M059J (cell line): ENCODE measurements around the gene LYZL6. TPM values are rescaled to one million over a fixed set of nuclear protein-coding genes. Genes with fewer than 3 reads are reported as not detected.

ENCODE experiments used
- DNase-seq: peaks from one replicate; pipeline ENCODE4 v3.0.0-alpha.2; 2012; ENCODE audit warnings: low read depth
- total RNA-seq: library from RNA; depleted of rRNA; stranded (reverse); fragments of >200 nt; shearing (Covaris generic); gene quantifications from 2 replicates; pipeline ENCODE4 v1.2.3, GENCODE V29; 2014; rRNA removed

Gene LYZL6, protein sequence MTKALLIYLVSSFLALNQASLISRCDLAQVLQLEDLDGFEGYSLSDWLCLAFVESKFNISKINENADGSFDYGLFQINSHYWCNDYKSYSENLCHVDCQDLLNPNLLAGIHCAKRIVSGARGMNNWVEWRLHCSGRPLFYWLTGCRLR
- total RNA-seq = not detected in 2 replicates

DNA sequence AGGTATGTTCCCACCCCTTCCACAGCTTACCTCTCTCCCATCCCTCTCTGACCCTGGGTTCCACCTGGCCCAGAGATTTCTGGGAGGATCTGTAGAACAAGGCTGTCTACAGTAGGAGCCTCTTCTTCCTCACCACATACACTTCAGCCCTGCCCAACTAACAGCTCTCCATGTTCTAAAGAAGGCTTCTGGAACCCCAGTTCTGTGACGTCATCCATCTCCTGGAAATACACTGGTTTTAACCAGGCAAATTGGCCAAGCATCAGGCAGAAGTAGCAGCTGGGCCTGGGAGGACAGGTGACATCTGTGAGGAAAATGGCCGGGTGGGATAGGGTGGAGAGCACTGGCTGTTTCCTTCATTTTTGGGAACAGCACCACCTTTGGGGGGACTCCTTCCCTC is at the start of gene LYZL6:
TSS of gene LYZL6 (minus strand) at position 177 of the 400 bp plus-strand sequence. CDS start 4,357 bp downstream, outside the sequence.
- no peak for DNase-seq

DNA sequence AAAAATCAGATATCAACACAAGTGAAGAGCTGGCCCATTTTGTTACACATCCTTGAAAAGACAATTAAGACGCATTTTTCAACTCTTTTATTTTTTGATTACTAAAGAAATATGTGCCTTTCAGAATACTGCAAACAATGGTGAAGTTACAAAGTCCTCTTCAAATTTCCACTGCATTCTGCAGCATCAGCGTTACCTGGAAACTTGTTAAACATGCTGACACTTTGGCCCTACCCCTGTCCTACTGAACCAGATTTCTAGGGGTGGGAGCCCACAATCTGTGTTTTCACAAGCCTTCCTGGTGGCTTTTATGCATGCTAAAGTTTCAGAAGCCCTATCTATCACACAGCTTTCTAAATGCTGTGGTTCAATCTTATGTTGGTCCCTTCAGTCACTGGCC is 47.6 kb upstream of the LYZL6 start:
- DNase-seq = no peak

DNA sequence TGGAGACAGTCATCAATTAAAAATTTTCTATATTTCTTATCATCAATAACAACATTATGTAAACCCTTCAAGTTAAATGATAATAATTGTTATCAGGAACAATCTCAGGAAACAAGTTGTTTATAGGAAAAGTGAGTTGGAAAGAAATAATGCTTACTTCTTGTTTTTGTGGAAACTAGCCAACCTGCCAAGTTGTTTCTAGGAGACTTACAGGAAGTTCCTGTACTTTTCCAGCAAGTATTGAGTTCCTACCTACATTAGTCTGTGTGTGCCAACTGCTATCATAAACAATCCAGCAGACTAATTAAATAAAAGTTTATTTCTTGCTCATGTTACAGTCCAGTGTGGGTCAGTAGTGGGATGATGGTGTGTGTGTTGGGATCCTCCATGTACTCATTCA is 44.7 kb upstream of the LYZL6 start:
- peak; percentile 28 for DNase-seq

DNA sequence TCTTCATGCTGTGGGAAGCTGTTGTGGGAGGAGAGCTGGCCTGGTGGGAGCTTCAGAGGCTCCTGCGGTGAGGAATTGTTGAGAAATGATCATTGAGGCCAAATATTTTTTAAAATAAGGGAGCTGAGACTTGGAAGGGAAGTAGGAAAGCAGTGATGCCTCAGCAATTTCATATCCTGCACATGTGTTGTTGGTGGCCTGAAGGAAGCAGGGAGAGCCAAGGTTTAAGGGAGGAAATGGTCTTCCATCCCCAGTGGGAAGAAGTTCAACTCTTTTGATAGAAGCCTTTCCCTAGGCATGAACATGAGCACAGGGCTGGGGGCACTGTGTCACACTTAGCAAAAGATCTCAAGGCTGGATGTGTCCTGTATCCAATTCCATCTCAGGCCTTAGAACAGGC is 43.1 kb upstream of the LYZL6 start, which contains the start of gene CCL14:
TSS of gene CCL14 (minus strand) at position 87 of the 400 bp plus-strand sequence. CDS start at position 7, 80 bp downstream.
- DNase-seq = no peak

DNA sequence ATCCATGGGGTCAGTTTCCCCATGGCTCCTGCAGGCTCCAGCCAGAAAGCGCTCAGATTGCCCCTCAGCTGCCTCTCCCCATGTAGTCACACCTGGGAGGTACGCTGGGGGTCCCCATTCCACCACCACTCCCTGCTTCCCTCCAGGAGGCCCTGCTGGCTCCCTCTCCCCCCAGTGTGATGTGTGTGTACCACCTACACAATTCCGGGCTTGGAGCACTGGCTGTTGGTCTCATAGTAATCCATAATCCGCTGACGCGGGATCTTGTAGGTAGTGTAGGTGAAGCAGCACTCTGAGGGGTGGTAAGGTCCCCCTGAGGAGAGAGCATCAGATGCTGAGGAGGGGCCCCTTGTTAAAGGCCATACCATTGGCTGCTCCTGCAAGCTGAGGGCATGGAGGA is 40.6 kb upstream of the LYZL6 start:
- no peak for DNase-seq

DNA sequence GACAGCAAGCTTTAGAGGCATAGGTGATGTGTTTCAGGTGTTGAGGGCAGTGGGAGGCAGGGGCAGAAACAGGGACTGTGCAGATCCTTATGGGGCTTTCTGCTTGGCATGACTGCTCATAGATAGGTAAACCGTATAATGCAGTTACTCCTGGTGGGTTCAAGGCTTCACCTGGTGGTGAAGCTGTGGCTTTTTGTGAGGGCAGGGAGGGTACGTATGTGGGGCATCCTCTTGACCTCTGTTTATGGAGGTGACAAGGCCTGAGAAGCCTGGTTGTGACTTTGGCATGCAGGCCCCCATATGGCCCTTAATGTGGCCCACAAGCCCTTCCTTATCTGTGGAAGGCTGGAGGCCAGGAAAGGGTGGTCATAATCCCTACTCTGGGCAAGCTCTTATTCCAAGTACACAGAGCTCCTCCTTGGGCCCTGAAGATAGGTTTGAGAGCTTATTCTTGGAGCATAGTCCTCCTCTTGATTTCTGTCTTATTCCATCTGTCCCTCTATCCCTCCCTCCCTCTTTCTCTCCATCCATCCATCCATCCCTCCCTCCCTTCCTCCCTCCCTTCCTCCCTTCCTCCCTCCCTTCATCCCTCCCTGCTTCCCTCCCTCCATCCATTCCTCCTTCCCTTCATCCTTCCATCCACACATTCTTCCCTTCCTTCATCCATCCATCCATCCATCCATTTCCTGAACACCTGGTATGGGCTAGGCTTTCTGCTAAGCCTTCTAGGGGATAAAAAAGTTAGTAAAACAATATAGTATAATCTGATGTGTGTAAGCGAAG is 39.1 kb upstream of the LYZL6 start:
- DNase-seq = no peak

DNA sequence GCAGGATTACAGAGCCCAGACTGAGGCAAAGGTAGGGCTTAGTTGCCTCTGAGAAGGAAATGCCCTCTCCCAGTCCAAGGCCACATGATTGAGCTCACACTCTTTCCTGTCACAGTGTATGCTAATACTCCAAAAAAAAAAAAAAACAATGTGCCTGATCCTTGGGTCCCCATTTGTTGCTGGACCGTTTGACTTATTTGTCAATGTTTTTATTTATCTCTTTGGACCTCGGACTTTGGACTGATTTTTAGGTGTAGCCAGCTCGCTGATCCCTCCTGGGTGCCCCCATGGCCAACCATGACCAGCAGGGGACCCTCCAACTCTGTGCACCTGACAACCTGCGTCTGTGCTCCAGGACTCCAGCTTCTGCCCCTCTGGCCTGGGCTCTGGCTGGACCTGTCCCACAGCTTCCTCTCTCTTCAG is 38.4 kb upstream of the LYZL6 start:
- DNase-seq = no peak

DNA sequence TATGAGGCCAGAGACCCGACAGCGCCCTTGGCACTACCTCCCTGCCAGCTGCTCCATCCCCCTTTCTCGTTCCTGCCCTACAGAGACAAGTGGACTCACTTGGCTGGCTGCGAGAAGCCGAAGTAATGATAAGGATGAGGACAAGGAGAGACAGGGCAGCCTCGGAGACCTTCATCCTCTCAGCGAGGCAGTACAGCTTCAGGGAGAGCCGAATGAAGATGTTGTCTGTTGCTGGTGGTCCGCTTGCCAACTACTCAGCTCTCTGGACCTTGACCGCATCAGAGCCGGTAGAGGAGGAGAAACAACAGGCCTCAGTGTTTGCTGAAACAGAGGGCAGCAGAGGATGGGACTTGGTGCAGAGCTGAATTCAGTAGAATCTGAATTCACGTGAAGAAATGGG is 37.7 kb upstream of the LYZL6 start, which contains the start of gene CCL16:
TSS of gene CCL16 (minus strand) at position 252 of the 400 bp plus-strand sequence. CDS start at position 175, 77 bp downstream.
- no peak for DNase-seq

DNA sequence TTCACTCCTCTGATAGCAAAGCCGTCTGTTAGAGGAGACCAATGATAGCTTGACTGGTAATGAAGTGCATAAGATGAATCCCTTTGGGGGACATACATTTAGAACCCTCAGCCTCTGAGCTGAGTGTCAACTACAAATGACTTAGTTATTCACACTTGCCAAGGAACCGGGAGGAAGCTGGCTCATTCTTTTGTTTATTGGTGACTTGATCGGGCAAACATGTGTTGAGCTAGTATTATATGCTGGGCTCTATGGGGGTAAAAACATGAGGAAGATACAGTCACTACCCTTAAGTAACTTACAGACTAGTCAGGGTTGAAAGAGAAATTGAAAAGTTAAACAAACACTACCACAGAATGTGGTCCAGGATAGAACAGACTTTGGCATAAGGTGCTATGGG is 34.8 kb upstream of the LYZL6 start:
- no peak for DNase-seq

DNA sequence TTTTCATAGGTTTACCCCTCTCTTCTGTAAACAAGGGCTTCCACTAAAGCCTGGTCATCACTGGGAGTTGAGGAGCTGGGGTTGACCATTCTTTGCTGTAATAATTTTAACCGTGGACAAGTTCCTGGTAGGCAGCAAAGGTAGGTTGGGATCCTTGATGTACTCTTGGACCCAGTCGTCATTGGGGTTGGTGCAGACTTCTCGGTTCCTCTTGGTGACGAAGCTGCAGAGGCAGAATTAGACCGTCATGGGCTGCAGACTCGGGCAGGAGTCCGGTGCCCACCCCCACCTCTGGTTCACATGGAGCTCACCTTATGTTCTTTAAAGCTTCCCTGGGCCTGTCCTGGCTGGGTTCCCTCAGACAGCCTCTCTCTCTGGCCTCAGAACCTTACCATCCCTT is 34.0 kb upstream of the LYZL6 start:
- DNase-seq = no peak

DNA sequence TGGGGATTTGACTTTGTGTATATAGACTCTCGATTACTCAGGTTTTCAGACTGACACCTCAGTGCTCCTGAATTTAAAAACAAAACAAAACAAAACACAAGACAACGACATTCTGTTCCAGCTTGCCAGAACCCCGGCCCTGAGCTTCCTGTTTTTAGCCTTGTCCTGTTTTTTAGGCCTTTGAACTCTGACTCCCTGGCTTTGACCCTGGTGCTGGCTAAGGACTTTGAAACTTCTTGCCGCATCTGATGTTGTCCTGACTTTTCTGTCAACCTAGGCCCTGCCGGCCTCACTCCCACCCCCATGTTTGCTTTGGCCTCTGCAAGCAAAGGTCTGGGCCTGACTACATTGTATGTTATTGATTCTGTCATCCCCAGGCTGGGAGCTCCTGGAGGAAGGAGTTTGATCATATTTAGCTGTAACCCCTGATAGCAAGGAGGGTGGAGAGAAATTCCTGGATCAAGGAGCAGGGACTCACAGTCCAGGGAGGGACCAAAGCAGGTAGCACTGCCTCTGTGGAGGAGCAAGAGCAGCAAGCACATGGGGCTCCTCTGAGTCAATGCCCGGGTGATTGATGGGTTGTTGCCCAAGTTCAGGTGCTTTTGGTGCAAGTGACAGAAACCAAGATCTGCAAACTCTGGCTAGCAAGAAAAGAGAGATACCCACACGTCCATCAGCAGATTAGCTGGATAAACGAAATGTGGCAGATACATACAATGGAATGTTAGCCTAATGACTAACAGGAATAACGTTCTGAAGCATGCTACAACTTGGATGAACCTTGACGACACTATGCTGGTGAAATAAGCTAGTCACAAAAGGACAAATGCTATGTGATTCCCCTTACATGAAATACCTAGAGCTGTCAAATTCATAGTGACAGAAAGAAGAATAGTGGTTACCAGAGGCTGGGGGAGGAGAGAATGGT is 30.1 kb upstream of the LYZL6 start:
- DNase-seq = peak; percentile 13

DNA sequence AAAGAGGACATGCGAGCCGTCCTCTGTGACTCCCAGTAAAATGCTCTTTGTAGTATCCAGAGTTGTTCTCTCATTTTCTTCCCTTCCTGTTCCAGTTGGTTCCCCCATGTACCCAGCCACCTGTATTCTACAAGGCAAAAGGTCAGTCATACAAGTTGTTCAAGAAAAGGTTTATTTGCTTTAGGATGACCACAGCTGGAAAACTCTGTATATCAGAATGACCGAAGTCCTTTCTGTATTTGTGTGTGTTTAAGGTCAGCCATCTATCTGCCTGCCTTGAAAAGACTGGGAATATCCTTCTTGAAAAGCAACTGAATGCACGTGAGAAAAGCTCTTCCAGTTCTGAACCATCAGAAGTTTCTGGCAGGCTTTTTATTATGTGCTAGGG is 29.4 kb upstream of the LYZL6 start:
- no peak for DNase-seq

DNA sequence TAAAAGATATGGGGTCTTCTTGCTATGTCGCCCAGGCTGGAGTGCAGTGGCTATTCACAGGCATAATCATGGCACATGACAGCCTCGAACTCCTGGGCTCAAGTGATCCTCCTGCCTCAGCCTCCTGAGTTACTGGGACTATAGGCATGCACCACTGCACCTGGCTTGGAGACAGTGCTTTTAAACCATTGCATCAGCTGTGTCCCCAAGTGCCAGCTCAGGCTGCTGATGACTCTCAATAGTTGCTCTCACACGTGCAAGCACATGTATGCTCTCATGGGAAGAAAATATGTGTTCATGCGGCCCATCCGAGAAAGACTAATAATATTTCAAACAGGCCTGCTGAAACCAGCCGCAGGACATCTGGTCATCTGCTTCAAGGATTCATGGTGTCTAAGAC is 29.0 kb upstream of the LYZL6 start:
- no peak for DNase-seq

DNA sequence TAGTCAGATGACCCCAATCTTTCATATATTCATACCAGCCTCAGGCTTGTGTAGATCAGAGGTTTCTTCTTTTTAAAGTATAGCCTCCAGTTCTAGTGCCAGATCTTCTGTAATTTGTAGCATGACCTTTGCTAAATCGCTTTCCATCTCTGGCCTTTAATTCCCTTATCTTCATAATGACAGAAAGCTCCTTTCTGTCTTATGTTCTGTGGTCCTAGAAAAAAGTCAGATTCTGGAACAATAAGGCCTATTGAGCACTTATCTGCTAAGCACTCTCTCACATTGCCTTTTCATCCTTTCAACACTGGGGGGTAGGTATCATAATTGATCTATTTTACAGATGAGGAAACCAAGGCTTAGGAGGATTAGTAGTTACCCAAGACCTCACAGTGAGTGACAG is 28.6 kb upstream of the LYZL6 start:
- DNase-seq = no peak

DNA sequence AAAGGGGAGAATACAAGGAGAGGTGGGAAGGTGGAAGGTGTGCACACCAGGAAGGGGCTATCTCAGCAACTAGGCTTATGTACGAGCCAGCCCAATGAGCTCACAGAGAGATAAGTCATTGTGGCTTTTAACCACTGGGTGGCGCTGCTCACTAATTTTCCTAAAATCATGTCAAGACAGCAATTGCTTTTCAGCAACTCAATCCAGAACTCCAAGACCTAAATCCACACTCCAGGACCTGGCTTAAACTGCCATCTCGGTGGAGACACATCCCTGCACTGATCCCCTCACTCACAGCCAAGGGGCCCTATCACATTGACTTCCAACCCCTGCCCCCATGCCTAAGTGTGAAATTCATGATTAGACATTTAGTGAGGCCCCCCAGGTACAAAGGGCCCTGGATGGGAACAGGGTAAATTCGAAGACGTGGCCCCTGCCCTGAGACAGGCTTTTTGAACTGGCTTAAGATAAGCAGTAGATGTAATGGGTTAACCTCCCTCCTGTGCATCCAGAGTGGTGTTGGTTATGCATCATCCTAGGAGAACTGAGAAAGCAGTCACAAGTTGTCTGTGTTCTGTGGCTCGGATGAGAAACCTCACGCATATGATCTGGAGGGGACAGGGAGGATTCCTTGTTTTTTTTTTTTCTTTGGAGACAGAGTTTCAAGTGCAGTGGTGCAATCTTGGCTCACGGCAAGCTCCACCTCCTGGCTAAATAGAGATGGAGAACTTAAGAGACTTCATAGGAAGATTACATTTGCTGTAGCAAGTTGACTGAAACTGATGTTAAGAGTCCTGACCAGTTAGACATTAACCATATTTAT is 26.3 kb upstream of the LYZL6 start:
- DNase-seq = peak; percentile 65

DNA sequence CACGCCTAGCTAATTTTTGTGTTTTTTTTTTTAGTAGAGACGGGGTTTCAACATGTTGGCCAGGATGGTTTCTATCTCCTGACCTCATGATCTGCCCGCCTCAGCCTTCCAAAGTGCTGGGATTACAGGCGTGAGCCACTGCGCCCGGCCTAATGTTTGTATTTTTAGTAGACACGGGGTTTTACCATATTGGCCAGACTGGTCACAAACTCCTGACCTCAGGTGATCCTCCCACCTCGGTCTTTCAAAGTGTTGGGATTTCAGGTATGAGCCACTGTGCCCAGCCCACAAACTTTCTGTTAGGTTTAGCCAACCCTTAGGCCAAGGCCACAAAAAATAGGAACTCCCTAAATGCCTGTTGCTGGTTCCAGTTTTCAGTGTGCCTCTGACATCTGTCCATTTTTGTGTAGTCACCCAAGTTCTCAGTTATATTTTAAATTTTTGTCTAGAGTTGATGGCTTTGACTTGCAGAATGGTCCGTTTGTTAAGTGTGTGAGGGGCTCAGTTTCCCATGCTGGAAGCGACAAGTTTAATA is 25.1 kb upstream of the LYZL6 start:
- DNase-seq = no peak

DNA sequence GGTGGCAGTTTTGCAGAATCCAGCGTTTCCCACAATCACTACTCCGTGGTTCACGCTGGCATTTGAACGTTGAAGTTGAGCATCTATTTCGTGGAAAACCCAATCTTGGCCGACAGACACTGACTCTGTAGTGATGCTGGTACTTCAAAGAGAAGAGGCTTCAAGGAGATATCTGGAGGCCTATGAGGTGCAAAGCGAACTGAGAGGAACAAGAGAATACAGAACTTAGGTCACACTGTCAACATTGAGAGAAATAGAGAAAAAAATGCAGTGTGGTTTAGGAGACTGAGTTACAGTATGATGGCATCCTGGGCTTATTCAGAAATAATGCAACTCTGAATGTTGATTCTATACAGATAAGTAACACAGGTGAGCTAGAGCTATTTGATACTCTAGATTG is 21.8 kb upstream of the LYZL6 start:
- DNase-seq = no peak

DNA sequence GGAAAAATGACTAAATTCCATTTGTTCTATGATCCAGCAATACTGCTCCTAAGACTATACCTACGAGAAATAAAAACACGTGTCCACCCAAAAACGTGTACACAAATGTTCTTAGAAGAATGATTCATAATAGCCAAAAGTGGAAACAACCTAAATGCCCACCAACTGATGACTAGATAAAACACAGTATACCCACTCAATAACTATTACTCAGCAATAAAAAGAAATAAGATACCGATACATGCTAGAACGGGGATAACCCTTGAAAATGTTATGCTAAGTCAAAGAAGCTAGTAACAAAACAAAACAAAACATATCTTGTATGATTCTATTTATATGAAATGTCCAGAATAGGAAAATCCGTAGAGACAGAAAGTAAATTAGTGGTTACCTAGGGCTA is 20.1 kb upstream of the LYZL6 start:
- DNase-seq = no peak

DNA sequence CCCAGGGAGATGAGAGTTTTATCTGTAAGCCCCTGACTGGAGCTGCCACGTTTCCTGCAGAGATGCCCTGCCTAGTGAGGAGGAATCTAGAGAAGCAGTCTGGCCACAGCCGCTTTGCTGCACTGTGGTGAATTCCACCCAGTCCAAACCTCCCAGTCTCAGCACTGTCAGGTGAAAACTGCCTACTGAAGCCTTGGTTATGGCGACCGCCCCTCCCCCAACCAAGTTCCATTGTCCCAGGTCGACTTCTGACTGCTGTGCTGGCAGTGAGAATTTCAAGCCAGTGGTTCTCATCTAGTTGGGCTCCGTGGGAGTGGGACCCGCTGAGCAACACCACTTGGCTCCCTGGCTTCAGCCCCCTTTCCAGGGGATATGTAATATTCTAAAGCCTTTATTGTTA is 10.2 kb upstream of the LYZL6 start:
- DNase-seq = no peak

DNA sequence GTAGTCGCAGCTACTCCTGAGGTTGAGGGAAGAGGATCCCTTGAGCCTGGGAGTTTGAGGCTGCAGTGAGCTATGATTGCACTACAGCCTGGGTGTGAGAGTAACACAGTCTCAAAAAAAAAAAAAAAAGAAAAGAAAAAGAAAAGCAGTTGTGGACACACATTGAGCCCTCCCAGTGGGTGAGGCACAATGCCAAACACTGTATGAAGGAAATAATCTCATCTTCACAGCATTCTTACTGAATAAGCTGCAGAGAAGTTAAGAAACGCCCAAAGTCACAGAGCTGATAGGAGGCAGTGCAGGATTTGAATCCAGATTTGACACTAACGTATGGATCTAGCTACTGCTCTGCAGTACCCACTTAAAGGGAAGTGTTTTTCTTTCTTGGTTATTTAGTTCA is 5.9 kb upstream of the LYZL6 start:
- DNase-seq = no peak

DNA sequence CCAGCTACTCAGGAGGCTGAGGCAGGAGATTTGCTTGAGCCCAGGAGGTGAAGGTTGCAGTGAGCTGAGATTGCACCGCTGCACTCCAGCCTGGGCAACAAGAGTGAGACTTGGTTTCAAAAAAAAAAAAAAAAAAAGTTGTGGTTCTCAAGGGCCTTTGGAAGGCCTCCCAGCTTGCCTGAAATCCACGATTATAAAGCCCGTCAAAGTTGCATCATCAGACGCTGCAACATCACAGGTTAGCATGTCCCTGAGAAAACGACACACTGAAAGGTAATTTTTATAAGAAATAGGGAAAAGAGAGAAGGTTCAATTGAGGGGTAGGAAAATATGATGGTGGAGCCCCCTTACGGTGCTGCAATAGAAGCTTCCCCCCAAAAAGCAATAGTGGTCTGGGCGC is 4.6 kb upstream of the LYZL6 start:
- no peak for DNase-seq
